WTC11 (cell line): Measurements from ENCODE around the gene BRD1. TPM values are rescaled to one million over a fixed set of nuclear protein-coding genes. Genes with fewer than 3 reads are reported as not detected.

Source experiments
- ATAC-seq: fragments of 200-7000 bp; cut with Tn5 transposase; 2 replicates; pipeline ENCODE4 v1.10.0; 2021; ENCODE audit warnings: mild to moderate bottlenecking, moderate library complexity
- CTCF ChIA-PET: fragments of 300-600 bp; sonication (Branson Sonifier 250); formaldehyde crosslinking; loops from one replicate; lab custom pipeline; 2021; ENCODE audit warnings: antibody characterized with exemption; lab: Charles Lee
- POLR2A ChIA-PET: fragments of 350-600 bp; sonication (Branson Sonifier 250); formaldehyde crosslinking; loops from one replicate; lab custom pipeline; 2021; ENCODE audit warnings: antibody characterized with exemption; lab: Charles Lee
- DNase-seq: peaks from one replicate; pipeline ENCODE4 v3.0.0; 2021; ENCODE audit warnings: low spot score
- H3K27ac Mint-ChIP-seq: 2 replicates; pipeline ENCODE4 v1.8.0; 2021; ENCODE audit warnings: mixed read lengths
- H3K27me3 Mint-ChIP-seq: 2 replicates; pipeline ENCODE4 v1.8.0; 2021; ENCODE audit warnings: low read depth, mild to moderate bottlenecking, moderate library complexity, mixed read lengths
- H3K36me3 Mint-ChIP-seq: 2 replicates; pipeline ENCODE4 v1.8.0; 2021; ENCODE audit warnings: mixed read lengths
- H3K4me1 Mint-ChIP-seq: 2 replicates; pipeline ENCODE4 v1.8.0; 2022; ENCODE audit warnings: mixed read lengths
- H3K4me3 Mint-ChIP-seq: 2 replicates; pipeline ENCODE4 v1.8.0; 2021; ENCODE audit warnings: mild to moderate bottlenecking, moderate library complexity, mixed read lengths
- H3K9me3 Mint-ChIP-seq: 2 replicates; pipeline ENCODE4 v1.8.0; 2021; ENCODE audit warnings: mixed read lengths
- ATF1 ChIP-seq: sonication (generic); formaldehyde crosslinking; IDR thresholded peaks from 2 replicates; pipeline ENCODE4 v1.8.1; 2023; ENCODE audit warnings: mild to moderate bottlenecking, moderate library complexity, missing genetic modification reagents
- ATF6 ChIP-seq: sonication (generic); formaldehyde crosslinking; IDR thresholded peaks from 2 replicates; pipeline ENCODE4 v1.8.1; 2023; ENCODE audit warnings: mild to moderate bottlenecking, missing genetic modification reagents
- CDX4 ChIP-seq: fragments of 250-450 bp; sonication (Bioruptor Pico); IDR thresholded peaks from 2 replicates; pipeline ENCODE4 v1.9.0; 2021; ENCODE audit warnings: moderate library complexity, mild to moderate bottlenecking, inconsistent platforms, borderline replicate concordance
- CREB1 ChIP-seq: sonication (generic); formaldehyde crosslinking; IDR thresholded peaks from 2 replicates; pipeline ENCODE4 v1.8.0; 2023; ENCODE audit warnings: mild to moderate bottlenecking, missing genetic modification reagents
- ESRRA ChIP-seq: sonication (generic); formaldehyde crosslinking; IDR thresholded peaks from 2 replicates; pipeline ENCODE4 v1.8.1; 2022; ENCODE audit warnings: mild to moderate bottlenecking, missing genetic modification reagents, borderline replicate concordance
- FOXJ3 ChIP-seq: sonication (generic); formaldehyde crosslinking; IDR thresholded peaks from 2 replicates; pipeline ENCODE4 v1.9.0; 2021; ENCODE audit warnings: missing genetic modification reagents, mild to moderate bottlenecking, borderline replicate concordance
- GABPB1 ChIP-seq: sonication (generic); formaldehyde crosslinking; IDR thresholded peaks from 2 replicates; pipeline ENCODE4 v1.8.1; 2023; ENCODE audit warnings: mild to moderate bottlenecking, missing genetic modification reagents
- GRHL2 ChIP-seq: fragments of 250-450 bp; sonication (Bioruptor Pico); IDR thresholded peaks from 2 replicates; pipeline ENCODE4 v1.8.0; 2022; ENCODE audit warnings: mild to moderate bottlenecking, moderate library complexity; ENCODE audit not compliant: insufficient replicate concordance, severe bottlenecking
- IRF1 ChIP-seq: sonication (generic); formaldehyde crosslinking; IDR thresholded peaks from 2 replicates; pipeline ENCODE4 v1.8.0; 2023; ENCODE audit warnings: missing genetic modification reagents
- NFATC4 ChIP-seq: fragments of 250-450 bp; sonication (Bioruptor Pico); IDR thresholded peaks from 2 replicates; pipeline ENCODE4 v1.9.0; 2021; ENCODE audit warnings: mild to moderate bottlenecking
- NFE2L1 ChIP-seq: sonication (generic); formaldehyde crosslinking; IDR thresholded peaks from 2 replicates; pipeline ENCODE4 v1.8.1; 2023; ENCODE audit warnings: missing genetic modification reagents
- PRRX2 ChIP-seq: fragments of 250-450 bp; sonication (Bioruptor Pico); IDR thresholded peaks from 2 replicates; pipeline ENCODE4 v1.8.0; 2021; ENCODE audit warnings: mild to moderate bottlenecking
- SMAD4 ChIP-seq: sonication (generic); formaldehyde crosslinking; IDR thresholded peaks from 2 replicates; pipeline ENCODE4 v1.8.0; 2022; ENCODE audit warnings: mild to moderate bottlenecking, missing genetic modification reagents
- ZNF263 ChIP-seq: sonication (generic); formaldehyde crosslinking; IDR thresholded peaks from 2 replicates; pipeline ENCODE4 v1.8.1; 2022; ENCODE audit warnings: low read depth, mild to moderate bottlenecking, moderate library complexity, missing genetic modification reagents
- ZNF423 ChIP-seq: fragments of 250-450 bp; sonication (Bioruptor Pico); IDR thresholded peaks from 2 replicates; pipeline ENCODE4 v2.1.2; 2022; ENCODE audit warnings: mild to moderate bottlenecking, moderate library complexity
- ZNF532 ChIP-seq: fragments of 250-450 bp; sonication (Bioruptor Pico); IDR thresholded peaks from 2 replicates; pipeline ENCODE4 v1.9.0; 2021; ENCODE audit warnings: mild to moderate bottlenecking, borderline replicate concordance
- ZSCAN18 ChIP-seq: fragments of 250-450 bp; sonication (Bioruptor Pico); IDR thresholded peaks from 2 replicates; pipeline ENCODE4 v2.1.2; 2022; ENCODE audit warnings: mild to moderate bottlenecking, moderate library complexity
- total RNA-seq: library from RNA; stranded (reverse); gene quantifications from 3 replicates; pipeline ENCODE4 v1.2.3, GENCODE V29; 2021
- TF ChIP-seq, protein P1 (sequence below): sonication (generic); formaldehyde crosslinking; IDR thresholded peaks from 2 replicates; pipeline ENCODE4 v1.8.0; 2022; ENCODE audit warnings: mild to moderate bottlenecking, missing genetic modification reagents
- TF ChIP-seq, protein P2 (sequence below): sonication (generic); formaldehyde crosslinking; IDR thresholded peaks from 2 replicates; pipeline ENCODE4 v1.8.1; 2022; ENCODE audit warnings: mild to moderate bottlenecking, missing genetic modification reagents, moderate library complexity, borderline replicate concordance

The BRD1 gene
- total RNA-seq, 1 experiment from 2014 or later = 36.6 TPM

- TF ChIP-seq IRF1 (no peak), ZNF423 (no peak), ZNF263 (CRISPR knock-in tag) (no peak), FOXJ3 (CRISPR knock-in tag) (no peak), NFATC4 (CRISPR knock-in tag) (no peak), CDX4 (CRISPR knock-in tag) (no peak), ESRRA (CRISPR knock-in tag) (no peak), ATF6 (CRISPR knock-in tag) (no peak), CREB1 (CRISPR knock-in tag) (no peak), GABPB1 (CRISPR knock-in tag) (no peak)
These were observed 10.3 kb downstream of the BRD1 start (continued) for GRCh38 chr22:49817359-49817758.

- Mint-ChIP-seq H3K4me1 (no peaks in the 10 kb centered on the region), H3K27ac (peak overlapping the region; percentile 36; the same call in 1 of the 2 replicates), H3K36me3 (peaks cover 53% of the 10 kb centered on the region), H3K9me3 (no peaks in the 10 kb centered on the region), H3K27me3 (no peaks in the 10 kb centered on the region), H3K4me3 (no peak overlapping the region)
- DNase-seq (no peak), ATAC-seq (no peak)
- TF ChIP-seq, protein P1, sequence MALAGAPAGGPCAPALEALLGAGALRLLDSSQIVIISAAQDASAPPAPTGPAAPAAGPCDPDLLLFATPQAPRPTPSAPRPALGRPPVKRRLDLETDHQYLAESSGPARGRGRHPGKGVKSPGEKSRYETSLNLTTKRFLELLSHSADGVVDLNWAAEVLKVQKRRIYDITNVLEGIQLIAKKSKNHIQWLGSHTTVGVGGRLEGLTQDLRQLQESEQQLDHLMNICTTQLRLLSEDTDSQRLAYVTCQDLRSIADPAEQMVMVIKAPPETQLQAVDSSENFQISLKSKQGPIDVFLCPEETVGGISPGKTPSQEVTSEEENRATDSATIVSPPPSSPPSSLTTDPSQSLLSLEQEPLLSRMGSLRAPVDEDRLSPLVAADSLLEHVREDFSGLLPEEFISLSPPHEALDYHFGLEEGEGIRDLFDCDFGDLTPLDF (CRISPR knock-in tag) = no peak
- TF ChIP-seq NFE2L1 (CRISPR knock-in tag) (no peak), ZSCAN18 (CRISPR knock-in tag) (no peak)
- TF ChIP-seq, protein P2, sequence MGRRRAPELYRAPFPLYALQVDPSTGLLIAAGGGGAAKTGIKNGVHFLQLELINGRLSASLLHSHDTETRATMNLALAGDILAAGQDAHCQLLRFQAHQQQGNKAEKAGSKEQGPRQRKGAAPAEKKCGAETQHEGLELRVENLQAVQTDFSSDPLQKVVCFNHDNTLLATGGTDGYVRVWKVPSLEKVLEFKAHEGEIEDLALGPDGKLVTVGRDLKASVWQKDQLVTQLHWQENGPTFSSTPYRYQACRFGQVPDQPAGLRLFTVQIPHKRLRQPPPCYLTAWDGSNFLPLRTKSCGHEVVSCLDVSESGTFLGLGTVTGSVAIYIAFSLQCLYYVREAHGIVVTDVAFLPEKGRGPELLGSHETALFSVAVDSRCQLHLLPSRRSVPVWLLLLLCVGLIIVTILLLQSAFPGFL (CRISPR knock-in tag) = no peak
- CTCF ChIA-PET = no interaction called here
- POLR2A ChIA-PET = no interaction called here
These were observed 12.0 kb downstream of the BRD1 start for GRCh38 chr22:49815641-49816091.

DNA sequence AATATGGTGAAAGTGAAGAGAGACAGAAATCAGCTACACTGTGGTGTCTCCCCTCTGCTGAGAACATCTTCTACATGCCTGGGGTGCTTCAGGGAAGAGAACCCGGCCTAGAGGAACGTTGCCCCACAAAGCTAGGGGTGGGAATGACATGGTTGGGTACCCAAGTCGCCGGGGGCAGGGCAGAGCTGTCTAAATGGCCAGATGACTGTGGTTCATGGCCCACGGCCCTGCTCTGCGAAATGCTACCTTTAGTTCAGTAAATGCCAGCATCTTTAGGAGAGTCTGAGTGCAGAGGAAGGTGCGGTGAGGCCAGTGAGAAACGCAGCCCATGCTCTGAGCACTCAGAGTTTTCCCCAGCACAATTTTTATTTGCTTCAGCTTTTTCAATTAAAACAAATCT lies 12.8 kb downstream of the BRD1 start:
- no peak for DNase-seq
- H3K27ac Mint-ChIP-seq = no peak overlapping the region
- H3K4me1 Mint-ChIP-seq = no peaks in the 10 kb centered on the region
- H3K36me3 Mint-ChIP-seq = peaks cover 46% of the 10 kb centered on the region
- ATAC-seq = no peak
- no peaks in the 10 kb centered on the region for H3K27me3 Mint-ChIP-seq
- no peaks in the 10 kb centered on the region for H3K9me3 Mint-ChIP-seq
- ChIA-PET CTCF (no interaction called here), POLR2A (no interaction called here)
- TF ChIP-seq PRRX2 (CRISPR knock-in tag) (no peak), ATF1 (CRISPR knock-in tag) (no peak), GABPB1 (CRISPR knock-in tag) (no peak), GRHL2 (CRISPR knock-in tag) (no peak), SMAD4 (CRISPR knock-in tag) (no peak), ZNF532 (CRISPR knock-in tag) (no peak)
- no peak overlapping the region for H3K4me3 Mint-ChIP-seq
